Measurements from ENCODE around the gene CCDC70.

- TF ChIP-seq CTCF (conservative IDR thresholded peaks at IDR 0.05; ENCODE audit: low read depth, low read length): no peak
- TF ChIP-seq EZH2 (IDR thresholded peaks at IDR 0.05; ENCODE audit: low read length, unreplicated experiment): no peak
- TF ChIP-seq EZH2phosphoT487 (IDR thresholded peaks at IDR 0.05; ENCODE audit: borderline replicate concordance, low read length): no peak
Measured at GRCh38 chr13:51885651-51886050, 23.9 kb downstream of the CCDC70 start.
